Spleen (tissue), 11 donors: ENCODE measurements around the gene SP100. TPM values are rescaled to one million over a fixed set of nuclear protein-coding genes. Genes with fewer than 3 reads are reported as not detected.

Experiments
- DNase-seq: peaks from one replicate; pipeline ENCODE4 v3.0.0-alpha.2; 2020
- H3K27ac ChIP-seq, 8 donors: fragments of 200-600 bp; sonication (generic) in 7 of 8; 1 replicate in 4 of 8; 2 replicates in 4 of 8; pipeline versions ENCODE4 v1.5.0 to v1.8.0; 2016 to 2021; ENCODE audit warnings: inconsistent platforms in 4 of 8, mild to moderate bottlenecking in 4 of 8, moderate library complexity in 1 of 8
- H3K27me3 ChIP-seq, 7 donors: fragments of 200-600 bp; sonication (generic) in 6 of 7; replicated peaks in 1 of 7; 1 replicate in 4 of 7; 2 replicates in 3 of 7; pipeline versions ENCODE4 v1.5.0 to v1.8.0; 2016 to 2021; ENCODE audit warnings: inconsistent platforms in 3 of 7, mild to moderate bottlenecking in 1 of 7
- H3K36me3 ChIP-seq, 6 donors: fragments of 200-600 bp; sonication (generic) in 5 of 6; 1 replicate in 4 of 6; 2 replicates in 2 of 6; pipeline versions ENCODE4 v1.5.0 to v1.8.0; 2016 to 2021; ENCODE audit warnings: inconsistent platforms in 2 of 6
- H3K4me1 ChIP-seq, 6 donors: fragments of 200-600 bp; sonication (generic) in 5 of 6; 1 replicate in 3 of 6; 2 replicates in 3 of 6; pipeline versions ENCODE4 v1.5.0 to v1.8.0; 2016 to 2021; ENCODE audit warnings: inconsistent platforms in 3 of 6
- H3K4me3 ChIP-seq, 8 donors: fragments of 200-600 bp; sonication (generic) in 7 of 8; 1 replicate in 4 of 8; 2 replicates in 4 of 8; pipeline versions ENCODE4 v1.5.0 to v1.8.0; 2016 to 2021; ENCODE audit warnings: inconsistent platforms in 4 of 8, mild to moderate bottlenecking in 4 of 8, moderate library complexity in 2 of 8
- H3K9me3 ChIP-seq, 8 donors: fragments of 200-600 bp; sonication (generic) in 7 of 8; 1 replicate in 4 of 8; 2 replicates in 4 of 8; pipeline versions ENCODE4 v1.5.0 to v1.8.0; 2016 to 2021; ENCODE audit warnings: inconsistent platforms in 4 of 8
- POLR2A ChIP-seq, 3 donors: fragments of 450-650 bp; IDR thresholded peaks; one replicate each; pipeline ENCODE4 v1.5.1; 2017; ENCODE audit warnings: antibody characterized with exemption in 3 of 3, mild to moderate bottlenecking in 1 of 3
- POLR2AphosphoS5 ChIP-seq, 3 donors: sonication (generic); formaldehyde crosslinking; IDR thresholded peaks; one replicate each; pipeline ENCODE4 v1.5.1; 2017; ENCODE audit warnings: antibody characterized with exemption in 3 of 3
- WGBS, 5 donors: extraction: QIAGEN DNeasy Blood & Tissue Kit in 3 of 5; methylation state at CpG; one replicate each; pipeline versions ENCODE4 v1.1.5 to v1.1.7; 2013 to 2018; 5-methylcytosine and 5-hydroxymethylcytosine counted together
- intact Hi-C: fragments of 100-400 bp; cut with DNase I; formaldehyde crosslinking; loops from one replicate; pipeline ENCODE4 v1.15.0; 2023; ENCODE audit warnings: low total_unique reads
- polyA plus RNA-seq, 3 donors: library from polyadenylated mRNA; stranded (reverse); fragments of 200-250 nt; gene quantifications; one replicate each; pipeline ENCODE4 v1.2.1, GENCODE V29; 2013
- total RNA-seq, 7 donors: library from RNA; depleted of rRNA in 3 of 7; stranded (reverse); fragments of >200 nt in 3 of 7; fragmentation: NEBNext Ultra II Directional in 4 of 7; extraction: Animal tissue kit (Norgen Biotek cat#: 25700) in 4 of 7; gene quantifications; one replicate each; pipeline versions ENCODE4 v1.1.0 to v1.2.1, GENCODE V29; 2016 to 2021
- TF ChIP-seq, protein P1 (sequence below), 11 experiments: fragments of 200-600 bp in 7 of 11; fragments of 450-650 bp in 4 of 11; sonication (generic) in 4 of 11; IDR thresholded peaks in 8 of 11; conservative IDR thresholded peaks in 3 of 11; 1 replicate in 7 of 11; 2 replicates in 4 of 11; pipeline versions ENCODE4 v1.4.0 to v1.8.0; 2016 to 2021; ENCODE audit warnings: antibody characterized with exemption in 11 of 11, inconsistent platforms in 4 of 11, mild to moderate bottlenecking in 1 of 11
- donor health status: healthy with polysubstance abuse.
- donor health status: DM: no; HTN: no; CAD: no; lungs with moderate emphysema.
- donor health status: DM: no; HTN: no; CAD: no.
- donor health status: Bipolar disorder and iron deficiency.
- donor health status: healthy.
- donor health status: DM: no; HTN: no; CAD: no.
- donor health status: DM: yes; HTN: yes; CAD: no.

SP100 gene
- total and polyA plus RNA-seq, 10 donors: 97.5 to 327 (median 260) TPM

- Histone ChIP-seq H3K36me3 (peaks cover 0 to 80% (median 35%) of the 10 kb centered on the region in 6 donors), H3K27me3 (no peaks in the 10 kb centered on the region), H3K4me3 (peak overlapping the region in 1 of 8 donors; percentile 6), H3K4me1 (peaks cover 47 to 91% (median 75%) of the 10 kb centered on the region in 6 donors), H3K9me3 (peaks cover 5 to 23% (median 20%) of the 10 kb centered on the region in 8 donors), H3K27ac (peak overlapping the region in 1 of 8 donors; percentile 9)
- TF ChIP-seq, protein P1, sequence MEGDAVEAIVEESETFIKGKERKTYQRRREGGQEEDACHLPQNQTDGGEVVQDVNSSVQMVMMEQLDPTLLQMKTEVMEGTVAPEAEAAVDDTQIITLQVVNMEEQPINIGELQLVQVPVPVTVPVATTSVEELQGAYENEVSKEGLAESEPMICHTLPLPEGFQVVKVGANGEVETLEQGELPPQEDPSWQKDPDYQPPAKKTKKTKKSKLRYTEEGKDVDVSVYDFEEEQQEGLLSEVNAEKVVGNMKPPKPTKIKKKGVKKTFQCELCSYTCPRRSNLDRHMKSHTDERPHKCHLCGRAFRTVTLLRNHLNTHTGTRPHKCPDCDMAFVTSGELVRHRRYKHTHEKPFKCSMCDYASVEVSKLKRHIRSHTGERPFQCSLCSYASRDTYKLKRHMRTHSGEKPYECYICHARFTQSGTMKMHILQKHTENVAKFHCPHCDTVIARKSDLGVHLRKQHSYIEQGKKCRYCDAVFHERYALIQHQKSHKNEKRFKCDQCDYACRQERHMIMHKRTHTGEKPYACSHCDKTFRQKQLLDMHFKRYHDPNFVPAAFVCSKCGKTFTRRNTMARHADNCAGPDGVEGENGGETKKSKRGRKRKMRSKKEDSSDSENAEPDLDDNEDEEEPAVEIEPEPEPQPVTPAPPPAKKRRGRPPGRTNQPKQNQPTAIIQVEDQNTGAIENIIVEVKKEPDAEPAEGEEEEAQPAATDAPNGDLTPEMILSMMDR (IDR thresholded peaks at IDR 0.05 in 8 of 11, conservative IDR thresholded peaks at IDR 0.05 in 3 of 11): no peak
- no peak for TF ChIP-seq POLR2A (IDR thresholded peaks at IDR 0.05)
- no peak for TF ChIP-seq POLR2AphosphoS5 (IDR thresholded peaks at IDR 0.05)
- 65 to 78% (median 74%) methylated on average over 1 of the region's 1 CpG for WGBS, 5 donors
- DNase-seq: no peak
- intact Hi-C loops: loop anchor here (10.0 kb wide), 1 partner anchor 49 kb away; no protein-coding TSS in a partner anchor
These were observed 9.4 kb downstream of the SP100 start for GRCh38 chr2:230425377-230425776.

DNA sequence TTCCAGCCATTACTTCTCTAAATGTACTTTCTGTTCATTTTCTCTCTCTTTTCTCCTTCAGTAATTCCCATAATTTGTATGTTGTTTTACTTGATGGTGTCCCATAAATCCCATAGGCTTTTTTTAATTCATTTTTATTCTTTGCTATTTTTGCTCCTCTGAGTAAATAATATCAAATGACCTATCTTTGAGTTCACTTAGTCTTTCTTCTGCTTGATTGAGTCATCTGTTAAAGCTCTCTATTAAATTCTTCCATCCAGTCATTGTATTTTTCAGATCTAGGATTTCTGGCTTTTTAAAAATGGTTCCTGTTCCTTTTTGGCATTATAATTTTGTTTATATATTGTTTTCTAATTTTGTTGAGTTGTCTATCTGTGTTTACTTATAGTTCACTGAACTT is 13.5 kb downstream of the SP100 start:
- peaks cover 0 to 75% (median 30%) of the 10 kb centered on the region in 6 donors for H3K36me3 ChIP-seq
- peak overlapping the region in 1 of 8 donors; percentile 80 for H3K27ac ChIP-seq
- TF ChIP-seq, protein P1 (IDR thresholded peaks at IDR 0.05 in 8 of 11, conservative IDR thresholded peaks at IDR 0.05 in 3 of 11): no peak
- TF ChIP-seq POLR2A (IDR thresholded peaks at IDR 0.05) (no peak), POLR2AphosphoS5 (IDR thresholded peaks at IDR 0.05) (no peak)
- H3K9me3 ChIP-seq: peaks cover 8 to 38% (median 28%) of the 10 kb centered on the region in 8 donors
- H3K4me3 ChIP-seq: no peak overlapping the region
- peaks cover 27 to 91% (median 57%) of the 10 kb centered on the region in 6 donors for H3K4me1 ChIP-seq
- H3K27me3 ChIP-seq: no peaks in the 10 kb centered on the region
- intact Hi-C loops: loop anchor here (10.0 kb wide), 1 partner anchor 45 kb away; no protein-coding TSS in a partner anchor
- no peak for DNase-seq

DNA sequence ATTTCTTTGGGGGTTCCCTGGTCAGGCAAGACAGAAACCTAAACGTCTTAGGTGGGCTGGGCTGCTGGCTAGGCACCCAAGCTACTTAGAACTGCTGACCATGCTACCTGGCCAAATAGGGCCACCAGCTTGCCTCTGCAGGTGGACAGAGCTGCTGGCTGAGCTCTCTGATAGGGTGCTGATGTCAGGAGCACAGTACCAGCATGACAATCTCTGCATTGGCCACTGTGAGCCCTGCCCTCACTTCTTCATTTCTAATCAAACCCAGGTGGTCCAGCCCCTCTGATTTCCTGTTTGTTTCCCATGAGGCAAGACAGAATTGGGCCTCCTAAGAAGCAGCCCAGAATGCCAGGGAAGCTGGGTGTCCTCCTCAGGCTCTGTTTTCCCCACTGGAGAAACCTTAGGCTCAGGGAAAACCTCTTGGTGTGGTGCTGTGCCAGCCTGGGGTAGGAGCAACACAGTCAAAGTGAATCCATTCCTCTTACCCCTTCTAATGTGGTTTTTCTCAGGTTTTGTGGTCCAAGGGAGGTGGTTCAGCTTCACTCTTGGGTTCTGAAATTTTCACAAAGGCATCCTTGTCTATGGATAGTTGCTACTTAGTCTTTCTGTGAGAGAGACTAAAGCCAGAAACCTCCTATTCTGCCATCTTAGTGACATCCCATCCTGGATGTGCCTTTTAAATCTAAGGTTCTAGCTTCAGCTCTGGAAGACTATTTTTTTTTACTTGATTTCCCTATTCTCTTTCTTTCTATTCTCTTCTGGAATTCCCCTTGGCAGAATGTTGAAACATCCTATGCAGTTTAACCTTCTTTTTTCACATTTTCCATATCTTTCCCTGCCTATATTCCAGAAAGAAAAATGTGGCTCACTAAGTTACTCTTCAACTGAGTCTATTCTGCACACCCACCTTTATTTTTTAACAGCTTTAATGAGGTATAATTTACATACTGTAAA is 15.2 kb downstream of the SP100 start:
- peak overlapping the region in 7 of 8 donors; percentile 8 to 80 (median 54) for H3K27ac ChIP-seq
- no peak for TF ChIP-seq POLR2AphosphoS5 (IDR thresholded peaks at IDR 0.05)
- TF ChIP-seq, protein P1 (IDR thresholded peaks at IDR 0.05 in 8 of 11, conservative IDR thresholded peaks at IDR 0.05 in 3 of 11): no peak
- TF ChIP-seq POLR2A (IDR thresholded peaks at IDR 0.05): no peak
- H3K4me3 ChIP-seq: peak overlapping the region in 1 of 8 donors; percentile 25
- peaks cover 20 to 85% (median 47%) of the 10 kb centered on the region in 6 donors for H3K4me1 ChIP-seq
- peaks cover 0 to 80% (median 35%) of the 10 kb centered on the region in 6 donors for H3K36me3 ChIP-seq
- H3K9me3 ChIP-seq: peaks cover 8 to 46% (median 37%) of the 10 kb centered on the region in 8 donors
- no peaks in the 10 kb centered on the region for H3K27me3 ChIP-seq
- intact Hi-C loops: no loop called here
- WGBS, 5 donors: 55 to 86% (median 79%) methylated on average over 1 of the region's 1 CpG
- no peak for DNase-seq
